HepG2 (cell line): Measurements from ENCODE around the gene TTPAL. TPM values are rescaled to one million over a fixed set of nuclear protein-coding genes. Genes with fewer than 3 reads are reported as not detected.

ENCODE experiments used
- CENPT ChIP-seq: sonication (generic); formaldehyde crosslinking; IDR thresholded peaks from 2 replicates; pipeline ENCODE4 v1.8.0; 2022; ENCODE audit warnings: low read depth, mild to moderate bottlenecking, moderate library complexity, missing genetic modification reagents
- ETV6 ChIP-seq: sonication (generic); formaldehyde crosslinking; conservative IDR thresholded peaks from 2 replicates; pipeline ENCODE4 v1.4.0; 2020; ENCODE audit warnings: missing genetic modification reagents
- FOXP4 ChIP-seq: sonication (generic); formaldehyde crosslinking; IDR thresholded peaks from 2 replicates; pipeline ENCODE4 v1.4.0; 2020; ENCODE audit warnings: missing genetic modification reagents
- HDAC2 ChIP-seq: sonication (generic); formaldehyde crosslinking; IDR thresholded peaks from 2 replicates; pipeline ENCODE4 v1.4.0; 2020; ENCODE audit warnings: missing genetic modification reagents
- ISX ChIP-seq: sonication (generic); formaldehyde crosslinking; conservative IDR thresholded peaks from 2 replicates; pipeline ENCODE4 v1.5.0; 2020; ENCODE audit warnings: missing genetic modification reagents
- JDP2 ChIP-seq: sonication (generic); formaldehyde crosslinking; IDR thresholded peaks from 2 replicates; pipeline ENCODE4 v1.8.1; 2022; ENCODE audit warnings: missing genetic modification reagents, borderline replicate concordance
- KMT2A ChIP-seq: sonication (generic); formaldehyde crosslinking; IDR thresholded peaks from 2 replicates; pipeline ENCODE4 v1.4.0; 2020; ENCODE audit warnings: missing genetic modification reagents
- MTF2 ChIP-seq: sonication (generic); formaldehyde crosslinking; IDR thresholded peaks from 2 replicates; pipeline ENCODE4 v1.5.0; 2020; ENCODE audit warnings: missing genetic modification reagents, borderline replicate concordance
- PCBP1 ChIP-seq: fragments of 200-400 bp; formaldehyde crosslinking; IDR thresholded peaks from 2 replicates; pipeline ENCODE4 v1.6.1; 2017; ENCODE audit warnings: mild to moderate bottlenecking, low read depth, low read length, borderline replicate concordance
- SMAD9 ChIP-seq: sonication (generic); formaldehyde crosslinking; IDR thresholded peaks from 2 replicates; pipeline ENCODE4 v1.5.1; 2020; ENCODE audit warnings: mild to moderate bottlenecking, missing genetic modification reagents
- SMC3 ChIP-seq: IDR thresholded peaks from 2 replicates; pipeline ENCODE4 v1.6.1; 2011; ENCODE audit warnings: low read length, improper control_type of control experiment
- SRSF4 ChIP-seq: fragments of 200-400 bp; formaldehyde crosslinking; IDR thresholded peaks from one replicate; pipeline ENCODE4 v1.6.1; 2018; ENCODE audit warnings: mild to moderate bottlenecking, low read depth, low read length, moderate library complexity; ENCODE audit not compliant: poor library complexity, severe bottlenecking
- TEAD2 ChIP-seq: sonication (generic); formaldehyde crosslinking; IDR thresholded peaks from 2 replicates; pipeline ENCODE4 v1.9.0; 2021; ENCODE audit warnings: missing genetic modification reagents
- ZNF17 ChIP-seq: sonication (generic); formaldehyde crosslinking; IDR thresholded peaks from 2 replicates; pipeline ENCODE4 v1.5.0; 2020; ENCODE audit warnings: mild to moderate bottlenecking, missing genetic modification reagents
- ZNF780A ChIP-seq: sonication (generic); formaldehyde crosslinking; IDR thresholded peaks from 2 replicates; pipeline ENCODE4 v1.8.0; 2022; ENCODE audit warnings: mild to moderate bottlenecking, missing genetic modification reagents, moderate library complexity
- ZNF883 ChIP-seq: sonication (generic); formaldehyde crosslinking; IDR thresholded peaks from 2 replicates; pipeline ENCODE4 v1.5.1; 2020; ENCODE audit warnings: mild to moderate bottlenecking, missing genetic modification reagents; ENCODE audit errors: not compliant biosample characterization
- ZSCAN25 ChIP-seq: sonication (generic); formaldehyde crosslinking; IDR thresholded peaks from 2 replicates; pipeline ENCODE4 v1.8.0; 2022; ENCODE audit warnings: mild to moderate bottlenecking, missing genetic modification reagents
- polyA plus RNA-seq, 8 experiments: library from polyadenylated mRNA; depleted of rRNA in 3 of 8; stranded (reverse) in 7 of 8; unstranded in 1 of 8; fragments of >200 nt; fragmentation: Illumina TruSeq in 4 of 8; extraction: Trizol in 4 of 8; gene quantifications; 2 replicates each; pipeline versions ENCODE4 v1.2.1 to v1.2.3, GENCODE V29; 2011 to 2016; ENCODE audit warnings: low read depth in 4 of 8, missing spikeins in 1 of 8, mixed read lengths in 1 of 8; ENCODE audit not compliant: insufficient read depth in 1 of 8
- total RNA-seq, 5 experiments: library from RNA; depleted of rRNA; stranded (reverse); fragments of >200 nt; fragmentation: Illumina TruSeq; extraction: Trizol; gene quantifications; 2 replicates each; pipeline ENCODE4 v1.2.3, GENCODE V29; 2016; ENCODE audit warnings: low read depth in 1 of 5
- TF ChIP-seq, protein P1 (sequence below): sonication (generic); formaldehyde crosslinking; IDR thresholded peaks from 2 replicates; pipeline ENCODE4 v1.4.0; 2020; ENCODE audit warnings: mild to moderate bottlenecking, missing genetic modification reagents
- TF ChIP-seq, protein P2 (sequence below): sonication (generic); formaldehyde crosslinking; IDR thresholded peaks from 2 replicates; pipeline ENCODE4; 2020; ENCODE audit warnings: missing genetic modification reagents, mild to moderate bottlenecking, borderline replicate concordance

Gene TTPAL
- total and polyA plus RNA-seq, 2 of the 13 experiments (the other 11 are each of a cell fraction or from before 2014, with no cell fraction given), result 4.3 to 18.8 TPM

DNA sequence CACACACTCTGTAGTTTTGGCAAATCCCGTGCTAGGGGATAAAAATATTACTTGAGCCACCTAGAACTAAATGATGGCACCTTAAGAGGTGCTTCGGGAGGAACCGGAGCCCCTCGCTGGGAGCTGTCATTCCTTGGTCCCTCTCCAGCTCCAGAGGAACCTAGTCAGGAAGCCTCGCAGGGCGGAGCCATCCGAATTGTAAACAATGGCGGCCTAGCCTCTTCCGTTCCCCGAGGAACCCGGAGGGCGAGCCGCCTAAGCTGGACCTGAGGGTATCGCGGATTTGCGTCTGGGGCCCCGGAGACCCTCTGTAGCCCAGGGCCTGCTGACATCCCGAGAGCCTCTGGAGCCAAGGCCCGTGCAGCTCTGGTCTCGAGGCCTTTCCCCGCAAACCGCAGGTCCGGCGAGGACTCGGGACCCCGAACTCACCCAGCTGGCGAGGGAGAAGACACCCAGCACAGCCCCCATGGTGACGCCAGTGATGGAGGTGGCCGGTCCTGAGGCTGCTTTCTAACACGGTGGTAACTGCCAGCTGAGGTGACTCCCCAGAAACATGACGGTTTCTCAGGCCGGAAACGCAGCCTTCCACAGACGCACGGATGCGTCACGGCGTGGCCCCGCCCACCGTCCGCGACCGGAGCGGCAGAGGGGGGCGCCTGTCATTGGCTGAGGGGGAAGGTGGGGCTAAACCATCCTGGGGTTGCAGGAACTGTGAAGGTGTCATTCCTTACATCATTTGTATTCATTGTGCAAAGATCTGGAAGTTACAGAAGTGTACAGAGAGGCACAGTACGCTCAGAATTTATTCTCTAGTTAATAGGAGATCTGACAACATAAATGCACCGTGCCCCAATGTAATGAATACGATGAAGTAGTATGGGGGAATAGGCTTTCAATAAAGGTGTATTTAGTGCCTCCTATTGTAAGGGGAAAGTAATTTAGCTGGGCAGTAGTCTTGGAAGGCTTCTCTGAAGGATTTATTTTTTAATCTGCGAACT, 46.1 kb downstream of the TTPAL start, which contains the start of gene SERINC3 (continued):
- TF ChIP-seq, protein P1, sequence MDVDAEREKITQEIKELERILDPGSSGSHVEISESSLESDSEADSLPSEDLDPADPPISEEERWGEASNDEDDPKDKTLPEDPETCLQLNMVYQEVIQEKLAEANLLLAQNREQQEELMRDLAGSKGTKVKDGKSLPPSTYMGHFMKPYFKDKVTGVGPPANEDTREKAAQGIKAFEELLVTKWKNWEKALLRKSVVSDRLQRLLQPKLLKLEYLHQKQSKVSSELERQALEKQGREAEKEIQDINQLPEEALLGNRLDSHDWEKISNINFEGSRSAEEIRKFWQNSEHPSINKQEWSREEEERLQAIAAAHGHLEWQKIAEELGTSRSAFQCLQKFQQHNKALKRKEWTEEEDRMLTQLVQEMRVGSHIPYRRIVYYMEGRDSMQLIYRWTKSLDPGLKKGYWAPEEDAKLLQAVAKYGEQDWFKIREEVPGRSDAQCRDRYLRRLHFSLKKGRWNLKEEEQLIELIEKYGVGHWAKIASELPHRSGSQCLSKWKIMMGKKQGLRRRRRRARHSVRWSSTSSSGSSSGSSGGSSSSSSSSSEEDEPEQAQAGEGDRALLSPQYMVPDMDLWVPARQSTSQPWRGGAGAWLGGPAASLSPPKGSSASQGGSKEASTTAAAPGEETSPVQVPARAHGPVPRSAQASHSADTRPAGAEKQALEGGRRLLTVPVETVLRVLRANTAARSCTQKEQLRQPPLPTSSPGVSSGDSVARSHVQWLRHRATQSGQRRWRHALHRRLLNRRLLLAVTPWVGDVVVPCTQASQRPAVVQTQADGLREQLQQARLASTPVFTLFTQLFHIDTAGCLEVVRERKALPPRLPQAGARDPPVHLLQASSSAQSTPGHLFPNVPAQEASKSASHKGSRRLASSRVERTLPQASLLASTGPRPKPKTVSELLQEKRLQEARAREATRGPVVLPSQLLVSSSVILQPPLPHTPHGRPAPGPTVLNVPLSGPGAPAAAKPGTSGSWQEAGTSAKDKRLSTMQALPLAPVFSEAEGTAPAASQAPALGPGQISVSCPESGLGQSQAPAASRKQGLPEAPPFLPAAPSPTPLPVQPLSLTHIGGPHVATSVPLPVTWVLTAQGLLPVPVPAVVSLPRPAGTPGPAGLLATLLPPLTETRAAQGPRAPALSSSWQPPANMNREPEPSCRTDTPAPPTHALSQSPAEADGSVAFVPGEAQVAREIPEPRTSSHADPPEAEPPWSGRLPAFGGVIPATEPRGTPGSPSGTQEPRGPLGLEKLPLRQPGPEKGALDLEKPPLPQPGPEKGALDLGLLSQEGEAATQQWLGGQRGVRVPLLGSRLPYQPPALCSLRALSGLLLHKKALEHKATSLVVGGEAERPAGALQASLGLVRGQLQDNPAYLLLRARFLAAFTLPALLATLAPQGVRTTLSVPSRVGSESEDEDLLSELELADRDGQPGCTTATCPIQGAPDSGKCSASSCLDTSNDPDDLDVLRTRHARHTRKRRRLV (CRISPR knock-in tag), result peak; percentile 97
- TF ChIP-seq SMAD9 (CRISPR knock-in tag), result no peak
- TF ChIP-seq ZNF17 (CRISPR knock-in tag), result no peak
- TF ChIP-seq SMC3, result no peak
- 0 out of 2 replicates have a peak, but pooled peaks have one; percentile 83 for TF ChIP-seq PCBP1
- TF ChIP-seq CENPT (CRISPR knock-in tag), result no peak
- TF ChIP-seq MTF2 (CRISPR knock-in tag), result peak; percentile 99
- TF ChIP-seq TEAD2 (CRISPR knock-in tag), result no peak
- TF ChIP-seq ZNF883 (CRISPR knock-in tag), result peak; percentile 98
- no peak for TF ChIP-seq JDP2
- no peak for TF ChIP-seq SRSF4
- no peak; the same call in 1 of the 2 replicates for TF ChIP-seq KMT2A (CRISPR knock-in tag)
- TF ChIP-seq ZSCAN25, result peak; percentile 72; the same call in 1 of the 2 replicates
- TF ChIP-seq, protein P2, sequence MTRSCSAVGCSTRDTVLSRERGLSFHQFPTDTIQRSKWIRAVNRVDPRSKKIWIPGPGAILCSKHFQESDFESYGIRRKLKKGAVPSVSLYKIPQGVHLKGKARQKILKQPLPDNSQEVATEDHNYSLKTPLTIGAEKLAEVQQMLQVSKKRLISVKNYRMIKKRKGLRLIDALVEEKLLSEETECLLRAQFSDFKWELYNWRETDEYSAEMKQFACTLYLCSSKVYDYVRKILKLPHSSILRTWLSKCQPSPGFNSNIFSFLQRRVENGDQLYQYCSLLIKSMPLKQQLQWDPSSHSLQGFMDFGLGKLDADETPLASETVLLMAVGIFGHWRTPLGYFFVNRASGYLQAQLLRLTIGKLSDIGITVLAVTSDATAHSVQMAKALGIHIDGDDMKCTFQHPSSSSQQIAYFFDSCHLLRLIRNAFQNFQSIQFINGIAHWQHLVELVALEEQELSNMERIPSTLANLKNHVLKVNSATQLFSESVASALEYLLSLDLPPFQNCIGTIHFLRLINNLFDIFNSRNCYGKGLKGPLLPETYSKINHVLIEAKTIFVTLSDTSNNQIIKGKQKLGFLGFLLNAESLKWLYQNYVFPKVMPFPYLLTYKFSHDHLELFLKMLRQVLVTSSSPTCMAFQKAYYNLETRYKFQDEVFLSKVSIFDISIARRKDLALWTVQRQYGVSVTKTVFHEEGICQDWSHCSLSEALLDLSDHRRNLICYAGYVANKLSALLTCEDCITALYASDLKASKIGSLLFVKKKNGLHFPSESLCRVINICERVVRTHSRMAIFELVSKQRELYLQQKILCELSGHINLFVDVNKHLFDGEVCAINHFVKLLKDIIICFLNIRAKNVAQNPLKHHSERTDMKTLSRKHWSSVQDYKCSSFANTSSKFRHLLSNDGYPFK (CRISPR knock-in tag), result peak; percentile 94
- peak; percentile 29; the same call in 1 of the 2 replicates for TF ChIP-seq HDAC2
- TF ChIP-seq ZNF780A (CRISPR knock-in tag), result no peak
- TF ChIP-seq FOXP4 (CRISPR knock-in tag), result peak; percentile 76; the same call in 1 of the 2 replicates
- peak; percentile 81 for TF ChIP-seq ETV6 (CRISPR knock-in tag)
- TF ChIP-seq ISX (CRISPR knock-in tag), result peak; percentile 96; the same call in 1 of the 2 replicates
